ENCODE measurements around the gene ACSL6. TPM values are rescaled to one million over a fixed set of nuclear protein-coding genes. Genes with fewer than 3 reads are reported as not detected.

The ACSL6 gene
- total and polyA plus RNA-seq, 4 donors: 27.9 to 103 (median 74.9) TPM

- 82% methylated on average over 12 of the region's 12 CpGs for WGBS (ENCODE audit: insufficient coverage)
- Histone ChIP-seq H3K9me3 (ENCODE audit: control insufficient read depth, insufficient read depth, low read length) (no peaks in the 10 kb centered on the region), H3K27ac (ENCODE audit: low read depth, low read length) (no peak overlapping the region), H3K4me1 (ENCODE audit: control insufficient read depth, insufficient read depth, low read length) (no peaks in the 10 kb centered on the region), H3K27me3 (ENCODE audit: control insufficient read depth, insufficient read depth, low read length) (no peaks in the 10 kb centered on the region), H3K4me3 (ENCODE audit: low read depth, low read length) (no peak overlapping the region), H3K36me3 (ENCODE audit: control insufficient read depth, insufficient read depth, low read length) (no peaks in the 10 kb centered on the region)
- no peak for DNase-seq (ENCODE audit: low read depth in 4 of 6, low spot score in 6 of 6)
Measured at GRCh38 chr5:132055808-132056609, 44.6 kb upstream of the ACSL6 start.

- no peak overlapping the region for H3K27ac ChIP-seq (ENCODE audit: low read depth, low read length)
- no peak overlapping the region for H3K4me3 ChIP-seq (ENCODE audit: low read depth, low read length)
- no peaks in the 10 kb centered on the region for H3K9me3 ChIP-seq (ENCODE audit: control insufficient read depth, insufficient read depth, low read length)
- H3K27me3 ChIP-seq (ENCODE audit: control insufficient read depth, insufficient read depth, low read length): no peaks in the 10 kb centered on the region
- DNase-seq (ENCODE audit: low read depth in 4 of 6, low spot score in 6 of 6): no peak
- no peaks in the 10 kb centered on the region for H3K4me1 ChIP-seq (ENCODE audit: control insufficient read depth, insufficient read depth, low read length)
- WGBS (ENCODE audit: insufficient coverage): no CpG with 5 or more reads among the region's 1 CpG
- no peaks in the 10 kb centered on the region for H3K36me3 ChIP-seq (ENCODE audit: control insufficient read depth, insufficient read depth, low read length)
Measured at GRCh38 chr5:132055441-132055807, 44.0 kb upstream of the ACSL6 start.

GRCh38 chr5:132054697-132055440 lies 43.4 kb upstream of the ACSL6 start:
- no peaks in the 10 kb centered on the region for H3K36me3 ChIP-seq (ENCODE audit: control insufficient read depth, insufficient read depth, low read length)
- DNase-seq (ENCODE audit: low read depth in 4 of 6, low spot score in 6 of 6): no peak
- no peaks in the 10 kb centered on the region for H3K9me3 ChIP-seq (ENCODE audit: control insufficient read depth, insufficient read depth, low read length)
- H3K4me3 ChIP-seq (ENCODE audit: low read depth, low read length): no peak overlapping the region
- no peaks in the 10 kb centered on the region for H3K27me3 ChIP-seq (ENCODE audit: control insufficient read depth, insufficient read depth, low read length)
- H3K27ac ChIP-seq (ENCODE audit: low read depth, low read length): no peak overlapping the region
- H3K4me1 ChIP-seq (ENCODE audit: control insufficient read depth, insufficient read depth, low read length): no peaks in the 10 kb centered on the region
- WGBS (ENCODE audit: insufficient coverage): 80% methylated on average over 3 of the region's 9 CpGs

DNA sequence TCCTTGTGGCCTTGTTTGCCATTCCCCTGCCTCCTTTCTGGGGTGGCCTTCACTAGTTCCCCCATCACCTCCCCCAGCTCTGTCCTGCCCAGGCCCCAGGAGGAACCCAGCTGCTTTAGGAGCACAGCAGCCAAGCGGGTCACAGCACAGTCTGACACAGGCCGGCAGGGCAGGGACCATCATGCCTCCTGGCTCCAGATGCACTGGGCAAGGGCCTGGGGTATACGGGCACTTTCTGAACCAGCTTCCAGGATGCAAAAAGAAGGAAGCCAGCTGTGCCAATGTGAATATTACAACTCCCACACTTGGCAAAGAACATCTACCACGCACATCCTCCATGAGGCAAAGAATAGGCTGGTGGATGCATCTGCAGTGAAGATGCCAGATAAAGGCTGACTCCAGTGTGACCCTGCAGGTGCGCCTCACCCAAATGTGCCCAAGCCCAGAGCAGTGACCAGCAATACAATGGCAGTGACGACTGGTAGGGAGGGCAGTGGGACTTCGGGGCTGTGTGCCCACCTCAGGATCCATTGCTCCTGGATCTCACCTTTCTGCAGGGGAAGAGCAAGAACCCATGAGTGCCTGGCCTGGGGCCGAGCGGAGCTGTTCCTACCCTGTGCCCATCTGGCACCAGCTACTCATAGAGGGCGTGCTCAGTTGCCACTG lies 42.7 kb upstream of the ACSL6 start:
- Histone ChIP-seq H3K27me3 (ENCODE audit: control insufficient read depth, insufficient read depth, low read length) (no peaks in the 10 kb centered on the region), H3K36me3 (ENCODE audit: control insufficient read depth, insufficient read depth, low read length) (no peaks in the 10 kb centered on the region), H3K4me3 (ENCODE audit: low read depth, low read length) (no peak overlapping the region), H3K9me3 (ENCODE audit: control insufficient read depth, insufficient read depth, low read length) (no peaks in the 10 kb centered on the region), H3K27ac (ENCODE audit: low read depth, low read length) (no peak overlapping the region), H3K4me1 (ENCODE audit: control insufficient read depth, insufficient read depth, low read length) (no peaks in the 10 kb centered on the region)
- no peak for DNase-seq (ENCODE audit: low read depth in 4 of 6, low spot score in 6 of 6)
- WGBS (ENCODE audit: insufficient coverage): 96% methylated on average over 10 of the region's 10 CpGs

DNA sequence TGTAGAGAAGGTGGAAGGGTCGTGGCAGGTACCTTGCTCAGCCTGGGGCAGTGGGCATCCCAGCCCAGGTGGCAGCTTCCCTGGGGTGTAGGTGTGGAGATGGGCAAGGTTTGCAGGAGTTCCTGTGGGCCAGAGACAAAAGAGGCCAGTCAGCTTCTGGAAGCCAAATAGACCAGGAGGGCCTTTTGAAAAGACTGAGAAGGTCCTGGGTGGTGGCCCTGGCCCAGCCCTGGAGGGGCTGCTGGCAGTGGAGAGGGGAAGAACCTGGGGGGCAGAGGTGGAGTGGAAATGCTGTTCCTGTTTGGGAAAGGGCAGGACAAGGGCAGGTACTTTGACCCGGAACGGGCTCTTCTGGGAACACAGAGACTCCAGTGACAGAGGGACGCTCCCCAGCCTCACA lies 42.0 kb upstream of the ACSL6 start:
- Histone ChIP-seq H3K27ac (ENCODE audit: low read depth, low read length) (no peak overlapping the region), H3K9me3 (ENCODE audit: control insufficient read depth, insufficient read depth, low read length) (no peaks in the 10 kb centered on the region), H3K4me3 (ENCODE audit: low read depth, low read length) (no peak overlapping the region), H3K27me3 (ENCODE audit: control insufficient read depth, insufficient read depth, low read length) (no peaks in the 10 kb centered on the region), H3K36me3 (ENCODE audit: control insufficient read depth, insufficient read depth, low read length) (no peaks in the 10 kb centered on the region), H3K4me1 (ENCODE audit: control insufficient read depth, insufficient read depth, low read length) (no peaks in the 10 kb centered on the region)
- 70% methylated on average over 1 of the region's 4 CpGs for WGBS (ENCODE audit: insufficient coverage)
- no peak for DNase-seq (ENCODE audit: low read depth in 4 of 6, low spot score in 6 of 6)

GRCh38 chr5:132052520-132052919 lies 41.1 kb upstream of the ACSL6 start:
- no peaks in the 10 kb centered on the region for H3K27me3 ChIP-seq (ENCODE audit: control insufficient read depth, insufficient read depth, low read length)
- no peaks in the 10 kb centered on the region for H3K4me1 ChIP-seq (ENCODE audit: control insufficient read depth, insufficient read depth, low read length)
- no peak for DNase-seq (ENCODE audit: low read depth in 4 of 6, low spot score in 6 of 6)
- H3K36me3 ChIP-seq (ENCODE audit: control insufficient read depth, insufficient read depth, low read length): no peaks in the 10 kb centered on the region
- no peak overlapping the region for H3K27ac ChIP-seq (ENCODE audit: low read depth, low read length)
- H3K9me3 ChIP-seq (ENCODE audit: control insufficient read depth, insufficient read depth, low read length): no peaks in the 10 kb centered on the region
- 75% methylated on average over 9 of the region's 10 CpGs for WGBS (ENCODE audit: insufficient coverage)
- H3K4me3 ChIP-seq (ENCODE audit: low read depth, low read length): no peak overlapping the region

GRCh38 chr5:132050661-132051552 lies 39.4 kb upstream of the ACSL6 start:
- Histone ChIP-seq H3K4me1 (ENCODE audit: control insufficient read depth, insufficient read depth, low read length) (no peaks in the 10 kb centered on the region), H3K27me3 (ENCODE audit: control insufficient read depth, insufficient read depth, low read length) (no peaks in the 10 kb centered on the region), H3K9me3 (ENCODE audit: control insufficient read depth, insufficient read depth, low read length) (no peaks in the 10 kb centered on the region), H3K36me3 (ENCODE audit: control insufficient read depth, insufficient read depth, low read length) (no peaks in the 10 kb centered on the region), H3K4me3 (ENCODE audit: low read depth, low read length) (no peak overlapping the region), H3K27ac (ENCODE audit: low read depth, low read length) (no peak overlapping the region)
- DNase-seq (ENCODE audit: low read depth in 4 of 6, low spot score in 6 of 6): no peak
- WGBS (ENCODE audit: insufficient coverage): 88% methylated on average over 5 of the region's 9 CpGs

DNA sequence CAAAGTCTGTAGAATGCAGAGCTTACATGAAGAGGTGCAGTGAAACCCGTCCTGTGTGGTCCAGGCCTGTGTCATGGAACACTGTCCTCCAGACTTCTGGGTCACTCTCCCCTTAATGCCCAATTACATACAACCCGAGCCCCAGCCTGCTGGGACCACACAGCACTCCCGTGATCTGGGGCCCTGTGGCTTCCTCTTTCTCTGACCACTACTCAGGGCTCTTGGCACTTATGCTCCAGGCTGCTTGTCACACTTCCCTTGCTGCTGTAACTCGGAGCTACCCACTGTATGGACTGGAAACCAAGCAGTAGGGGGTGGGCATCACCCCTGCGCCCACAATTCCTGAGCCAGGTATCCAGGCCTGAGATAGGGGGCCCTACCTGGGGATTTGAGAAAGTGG lies 38.7 kb upstream of the ACSL6 start:
- WGBS (ENCODE audit: insufficient coverage): 93% methylated on average over 5 of the region's 5 CpGs
- no peak for DNase-seq (ENCODE audit: low read depth in 4 of 6, low spot score in 6 of 6)
- no peak overlapping the region for H3K4me3 ChIP-seq (ENCODE audit: low read depth, low read length)

DNA sequence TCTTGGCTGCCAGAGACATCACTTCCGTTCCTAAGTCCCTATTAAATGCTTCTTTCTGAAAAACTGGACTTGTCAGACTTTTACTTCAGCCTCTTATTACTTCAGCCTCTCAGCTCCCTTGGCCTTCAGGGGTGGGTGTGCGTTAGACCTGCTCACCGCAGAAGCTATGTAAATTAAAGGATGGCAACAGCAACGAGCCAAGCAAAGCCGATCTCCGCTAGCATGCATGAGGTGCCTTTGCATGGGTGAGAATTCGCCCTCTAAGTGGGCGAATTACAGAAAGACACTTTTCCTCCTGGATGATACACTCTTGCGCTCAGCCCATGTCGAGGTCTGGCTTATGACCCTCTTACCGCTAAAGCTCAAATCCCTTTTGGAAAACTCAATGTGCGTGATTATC lies 38.1 kb upstream of the ACSL6 start:
- no peaks in the 10 kb centered on the region for H3K4me1 ChIP-seq (ENCODE audit: control insufficient read depth, insufficient read depth, low read length)
- no peaks in the 10 kb centered on the region for H3K27me3 ChIP-seq (ENCODE audit: control insufficient read depth, insufficient read depth, low read length)
- H3K27ac ChIP-seq (ENCODE audit: low read depth, low read length): no peak overlapping the region
- H3K4me3 ChIP-seq (ENCODE audit: low read depth, low read length): no peak overlapping the region
- 90% methylated on average over 11 of the region's 12 CpGs for WGBS (ENCODE audit: insufficient coverage)
- no peak for DNase-seq (ENCODE audit: low read depth in 4 of 6, low spot score in 6 of 6)
- no peaks in the 10 kb centered on the region for H3K9me3 ChIP-seq (ENCODE audit: control insufficient read depth, insufficient read depth, low read length)
- H3K36me3 ChIP-seq (ENCODE audit: control insufficient read depth, insufficient read depth, low read length): no peaks in the 10 kb centered on the region

More for the DNA sequence above, 38.7 kb upstream of the ACSL6 start:
- Histone ChIP-seq H3K4me1 (ENCODE audit: control insufficient read depth, insufficient read depth, low read length) (no peaks in the 10 kb centered on the region), H3K27me3 (ENCODE audit: control insufficient read depth, insufficient read depth, low read length) (no peaks in the 10 kb centered on the region), H3K9me3 (ENCODE audit: control insufficient read depth, insufficient read depth, low read length) (no peaks in the 10 kb centered on the region), H3K36me3 (ENCODE audit: control insufficient read depth, insufficient read depth, low read length) (no peaks in the 10 kb centered on the region), H3K27ac (ENCODE audit: low read depth, low read length) (no peak overlapping the region)
